LHCN-M2 (cell line): Measurements from ENCODE around the gene ATF6B. TPM values are rescaled to one million over a fixed set of nuclear protein-coding genes. Genes with fewer than 3 reads are reported as not detected.
"Not testable (repeated sequence)": the region's sequence is repeated elsewhere in the genome, so short reads cannot be mapped to it uniquely, and the experiment has no call there.

Experiments used
- DNase-seq: peaks from one replicate; pipeline ENCODE4 v3.0.0-alpha.2; 2012; ENCODE audit warnings: low read depth
- total RNA-seq: library from RNA; depleted of rRNA; stranded (reverse); fragments of >200 nt; gene quantifications from 2 replicates; pipeline ENCODE4 v1.2.3, GENCODE V29; 2014; rRNA removed

Gene ATF6B
- total RNA-seq, 1 experiment from 2014 or later, result 34.7 TPM

DNA sequence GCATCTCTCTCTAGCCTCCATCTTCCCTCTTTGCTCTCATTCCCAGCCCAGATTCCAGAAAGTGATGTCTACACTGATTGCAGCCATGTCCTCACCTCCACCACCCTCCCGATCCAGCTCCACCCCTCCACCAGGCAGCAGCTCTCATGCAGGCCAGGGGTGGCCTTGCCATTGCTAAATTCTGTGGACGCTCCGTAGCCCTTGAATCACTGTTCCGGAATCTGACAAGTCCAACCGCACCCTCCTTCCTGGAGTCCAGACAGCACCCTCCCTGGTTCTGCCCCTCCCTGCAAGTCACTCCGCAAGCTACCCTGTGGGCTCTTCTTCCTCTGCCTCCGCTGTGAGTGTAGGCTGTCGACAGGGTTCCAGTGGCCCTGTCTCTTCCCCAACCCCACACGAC is 45.1 kb downstream of the ATF6B start:
- peak; percentile 74 for DNase-seq

GRCh38 chr6:32082478-32082877 is 45.6 kb downstream of the ATF6B start:
- no peak for DNase-seq

- peak; percentile 68 for DNase-seq
Measured at GRCh38 chr6:32081168-32081990, 46.7 kb downstream of the ATF6B start.

DNA sequence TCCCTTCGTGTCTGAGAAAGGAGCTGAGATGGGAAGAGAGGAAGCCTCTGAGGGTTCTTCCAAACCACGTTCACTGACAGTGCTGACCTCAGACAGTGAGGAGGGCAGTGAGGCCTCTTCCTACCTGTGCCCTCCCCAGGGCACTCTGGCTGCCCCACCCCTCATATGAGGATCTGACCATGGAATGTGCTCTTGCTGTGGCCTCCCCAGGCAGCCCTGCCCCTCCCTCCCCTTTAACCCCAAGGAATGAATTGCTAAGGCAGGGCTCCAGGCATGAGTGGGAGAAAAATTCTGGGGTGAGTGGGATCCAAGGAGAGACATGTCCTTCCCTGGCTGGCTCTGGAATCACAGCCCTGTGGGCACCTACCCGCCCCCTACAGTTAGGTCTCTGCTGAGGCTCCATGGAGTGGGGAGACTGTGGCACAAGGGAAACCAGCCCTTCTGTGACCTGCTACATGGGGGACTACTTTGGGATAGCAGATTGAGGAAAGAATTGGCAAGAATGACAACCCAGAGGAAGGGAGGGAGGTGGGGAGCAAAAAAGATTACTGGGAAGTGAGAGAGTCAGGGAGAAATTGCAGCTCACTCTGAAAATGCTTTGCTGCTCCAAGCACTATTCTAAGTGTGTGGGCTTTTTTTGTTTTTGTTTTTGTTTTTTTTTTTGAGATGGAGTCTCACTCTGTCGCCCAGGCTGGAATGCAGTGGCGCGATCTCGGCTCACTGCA is 48.3 kb downstream of the ATF6B start:
- DNase-seq, result no peak

DNA sequence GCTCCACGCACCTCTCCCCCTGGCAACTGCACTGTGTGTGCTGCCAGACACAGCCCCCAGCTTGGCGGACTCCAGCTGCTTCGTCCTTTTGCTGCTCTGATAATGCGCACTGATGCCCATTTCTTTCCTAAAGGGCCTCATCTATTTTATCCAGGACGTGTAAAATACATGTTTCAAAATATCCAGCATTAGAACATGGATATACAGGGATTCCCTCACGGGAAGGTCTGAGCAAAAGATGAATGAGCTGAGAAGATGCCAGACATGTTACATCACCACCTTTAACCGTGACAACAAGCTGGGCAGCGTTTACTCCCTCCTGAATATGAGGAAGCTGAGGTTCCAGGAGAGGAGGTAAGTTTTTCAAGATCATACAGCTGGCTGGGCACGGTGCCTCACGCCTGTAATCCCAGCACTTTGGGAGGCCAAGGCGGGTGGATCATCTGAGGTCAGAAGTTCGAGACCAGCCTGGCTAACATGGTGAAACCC is 51.7 kb downstream of the ATF6B start:
- peak; percentile 55 for DNase-seq

GRCh38 chr6:32075781-32076180 is 52.3 kb downstream of the ATF6B start:
- no peak for DNase-seq

GRCh38 chr6:32074996-32075532 is 53.0 kb downstream of the ATF6B start:
- DNase-seq, result no peak

DNA sequence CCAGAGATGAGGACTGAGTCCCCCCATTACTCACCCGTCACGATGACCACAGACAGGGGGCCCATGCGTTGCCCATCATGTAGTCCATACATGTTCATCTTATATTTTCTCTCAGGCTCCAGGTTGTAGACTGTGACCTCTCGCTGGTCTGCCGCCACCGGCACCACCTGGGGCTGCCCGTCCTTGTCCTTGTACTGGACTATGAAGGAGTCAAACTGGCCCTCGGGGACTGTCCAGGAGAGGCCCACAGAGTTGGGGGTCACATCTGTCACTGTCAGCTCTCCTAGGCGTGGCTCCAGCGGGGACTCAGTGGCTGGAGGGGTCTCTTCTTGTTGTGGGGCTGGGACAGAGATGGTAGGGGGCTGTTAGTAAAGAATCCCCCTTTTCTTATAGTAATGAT is 54.4 kb downstream of the ATF6B start:
- DNase-seq, result no peak

DNA sequence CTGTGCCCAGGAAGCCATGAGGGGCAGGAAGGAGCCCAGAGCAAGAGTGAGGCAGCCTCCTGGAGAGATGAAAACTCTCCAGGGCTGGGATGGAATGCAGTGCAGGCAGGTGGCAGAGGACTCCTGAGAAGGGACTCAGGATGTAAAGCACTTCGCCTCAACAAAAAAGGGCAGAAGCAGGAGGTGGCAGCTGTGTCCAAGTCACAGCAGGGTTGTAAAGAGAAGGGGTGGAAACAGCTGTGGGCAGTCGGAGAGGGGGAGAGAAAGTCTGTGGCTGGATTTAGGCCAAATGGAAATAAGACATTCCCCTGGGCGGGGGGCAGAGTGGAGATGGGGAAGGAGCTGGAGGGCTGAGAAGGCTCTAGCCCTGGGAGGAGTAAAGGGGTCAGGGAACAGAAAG is 54.9 kb downstream of the ATF6B start:
- no peak for DNase-seq

- DNase-seq, result no peak
Measured at GRCh38 chr6:32070814-32071543, 57.1 kb downstream of the ATF6B start.

DNA sequence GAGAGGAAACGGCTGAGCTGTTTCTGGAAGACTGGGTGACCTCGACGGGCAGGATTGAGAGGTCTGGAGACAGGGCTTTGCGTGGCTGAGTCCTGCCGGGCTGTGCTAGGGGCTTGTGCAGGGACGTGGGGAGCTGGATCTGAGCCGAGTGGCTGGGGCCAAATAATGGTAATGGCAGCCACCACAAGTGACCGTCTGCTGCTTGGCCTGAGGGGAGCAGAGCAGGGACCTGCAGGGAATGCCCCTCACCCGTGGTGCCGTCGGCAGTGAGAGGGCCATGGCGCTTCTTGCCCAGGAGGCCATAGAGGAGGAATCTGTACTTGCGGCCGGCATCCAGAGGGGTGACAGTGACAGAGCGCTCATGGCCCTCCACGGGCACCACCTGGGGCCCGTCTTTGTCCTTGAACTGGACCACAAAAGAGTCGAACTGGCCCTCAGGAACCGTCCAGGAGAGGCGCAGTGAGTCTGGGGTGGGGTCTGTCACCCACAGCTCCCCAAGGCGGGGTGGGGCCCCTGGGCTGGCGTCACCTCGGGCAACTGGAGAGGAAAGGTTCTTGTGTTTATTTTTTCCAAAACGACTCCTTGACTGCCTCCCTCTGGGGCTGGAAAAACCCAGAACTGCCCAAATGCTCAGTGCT is 58.0 kb downstream of the ATF6B start:
- no peak for DNase-seq

GRCh38 chr6:32069460-32069859 is 58.6 kb downstream of the ATF6B start:
- no peak for DNase-seq

GRCh38 chr6:32068867-32069266 is 59.2 kb downstream of the ATF6B start:
- no peak for DNase-seq

- DNase-seq, result not testable (repeated sequence)
Measured at GRCh38 chr6:32068315-32068714, 59.7 kb downstream of the ATF6B start.

DNA sequence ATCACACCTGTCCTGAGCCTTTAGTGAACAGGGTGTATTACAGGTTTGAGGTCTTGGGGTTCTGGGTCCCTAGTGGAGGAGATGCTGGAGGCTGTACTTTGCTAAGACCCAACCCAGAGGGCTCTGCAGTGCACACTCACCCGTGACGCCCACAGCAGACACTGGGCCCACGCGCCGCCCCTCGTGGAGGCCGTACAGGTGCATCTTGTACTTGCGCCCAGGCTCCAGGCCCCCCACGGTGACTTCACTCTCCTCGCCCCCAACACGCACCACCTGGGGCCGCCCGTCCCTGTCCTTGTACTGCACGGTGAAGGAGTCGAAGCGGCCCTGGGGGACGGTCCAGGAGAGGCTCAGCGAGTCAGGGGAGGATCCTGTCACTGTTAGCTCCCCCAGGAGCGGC is 60.5 kb downstream of the ATF6B start:
- DNase-seq, result not testable (repeated sequence)

Other genes starting within 250 kb of the ATF6B start
- gene SLC44A4, start 249.2 kb downstream of the ATF6B start, total RNA-seq, result 0.06 TPM in 1 of 2 replicates, not detected in the other
- gene EHMT2, start 230.5 kb downstream of the ATF6B start, total RNA-seq, result 58.6 and 60.5 TPM in 2 replicates
- gene ZBTB12, start 226.2 kb downstream of the ATF6B start, total RNA-seq, result 1.2 and 3.0 TPM in 2 replicates
- gene C2, start 200.5 kb downstream of the ATF6B start, total RNA-seq, result 0.86 and 1.2 TPM in 2 replicates
- 1.1 and 1.4 TPM in 2 replicates for gene CFB, start 182.2 kb downstream of the ATF6B start, total RNA-seq
- gene NELFE, start 169.3 kb downstream of the ATF6B start, total RNA-seq, result 129 TPM in 2 replicates
- gene SKIC2, start 169.1 kb downstream of the ATF6B start, total RNA-seq, result 40.0 and 44.1 TPM in 2 replicates
- gene DXO, start 156.1 kb downstream of the ATF6B start, total RNA-seq, result 19.1 and 19.5 TPM in 2 replicates
- 1.9 and 2.2 TPM in 2 replicates for gene C4A, start 146.2 kb downstream of the ATF6B start, total RNA-seq
- 1.8 and 3.5 TPM in 2 replicates for gene C4B, start 113.5 kb downstream of the ATF6B start, total RNA-seq
- gene CYP21A2, start 89.8 kb downstream of the ATF6B start, total RNA-seq, result 0.13 TPM in 1 of 2 replicates, not detected in the other
- under 0.01 and 0.06 TPM in 2 replicates for gene TNXB, start 18.9 kb downstream of the ATF6B start, total RNA-seq
- 8.4 and 8.9 TPM in 2 replicates for gene FKBPL, start 2.0 kb upstream of the ATF6B start, total RNA-seq
- 0.06 TPM in 1 of 2 replicates, not detected in the other for gene PRRT1, start 23.7 kb upstream of the ATF6B start, total RNA-seq
- 15.5 and 19.3 TPM in 2 replicates for gene PPT2, start 25.9 kb upstream of the ATF6B start, total RNA-seq
- gene EGFL8, start 36.3 kb upstream of the ATF6B start, total RNA-seq, result 1.3 and 2.4 TPM in 2 replicates
- gene AGPAT1, start 47.8 kb upstream of the ATF6B start, total RNA-seq, result 80.3 and 87.0 TPM in 2 replicates
- 43.5 and 55.3 TPM in 2 replicates for gene RNF5, start 50.2 kb upstream of the ATF6B start, total RNA-seq
- 0.45 and 0.80 TPM in 2 replicates for gene AGER, start 56.0 kb upstream of the ATF6B start, total RNA-seq
- gene PBX2, start 62.0 kb upstream of the ATF6B start, total RNA-seq, result 19.2 and 23.1 TPM in 2 replicates
- gene GPSM3, start 64.4 kb upstream of the ATF6B start, total RNA-seq, result 1.0 and 1.4 TPM in 2 replicates
- gene NOTCH4, start 95.8 kb upstream of the ATF6B start, total RNA-seq, result 0.26 and 1.1 TPM in 2 replicates
- gene TSBP1, start 243.7 kb upstream of the ATF6B start, total RNA-seq, result not detected in 2 replicates